Measurements from ENCODE around the gene ADAM19.

The ADAM19 gene

DNA sequence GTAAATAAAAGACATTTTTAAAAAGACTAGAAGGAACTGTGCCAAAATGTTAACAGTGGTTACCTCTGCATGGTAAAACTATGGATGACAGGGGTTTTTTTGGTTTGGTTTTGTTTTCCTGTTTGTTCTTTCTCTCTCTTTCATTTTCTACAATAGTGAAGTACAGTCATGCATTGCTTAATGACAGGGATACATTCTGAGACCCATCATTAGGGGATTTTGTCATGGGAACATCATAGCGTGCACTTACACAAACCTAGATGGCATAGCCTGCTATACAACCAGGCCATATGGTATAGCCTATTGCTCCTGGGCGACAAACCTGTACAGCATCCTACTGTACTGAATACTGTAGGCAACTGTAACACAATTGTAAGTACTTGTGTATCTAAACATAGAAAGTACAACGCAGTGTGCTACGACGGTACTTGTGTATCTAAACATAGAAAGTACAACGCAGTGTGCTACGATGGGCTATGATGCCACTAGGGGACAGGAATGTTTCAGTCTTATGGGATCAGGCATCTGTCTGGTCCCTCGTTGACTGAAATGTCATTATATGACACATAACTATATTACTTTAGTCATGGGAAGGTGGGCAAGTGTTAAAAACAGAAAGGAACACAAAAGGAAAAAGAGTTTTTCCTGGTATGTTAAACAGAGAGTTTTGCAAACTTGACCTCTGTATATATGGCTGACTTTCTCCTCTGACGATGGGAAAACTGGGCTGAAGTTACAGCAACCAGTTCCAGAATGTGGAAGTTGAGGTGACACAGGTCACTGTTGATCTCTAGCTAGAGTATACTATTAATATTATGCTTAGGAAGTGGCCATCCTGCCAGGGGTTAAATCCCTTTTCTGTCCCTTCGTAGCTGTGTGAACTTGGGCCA is 7.4 kb upstream of the ADAM19 start:
- H3K4me3 ChIP-seq (ENCODE audit: low read depth, low read length): no peak overlapping the region
- TF ChIP-seq, protein P1, sequence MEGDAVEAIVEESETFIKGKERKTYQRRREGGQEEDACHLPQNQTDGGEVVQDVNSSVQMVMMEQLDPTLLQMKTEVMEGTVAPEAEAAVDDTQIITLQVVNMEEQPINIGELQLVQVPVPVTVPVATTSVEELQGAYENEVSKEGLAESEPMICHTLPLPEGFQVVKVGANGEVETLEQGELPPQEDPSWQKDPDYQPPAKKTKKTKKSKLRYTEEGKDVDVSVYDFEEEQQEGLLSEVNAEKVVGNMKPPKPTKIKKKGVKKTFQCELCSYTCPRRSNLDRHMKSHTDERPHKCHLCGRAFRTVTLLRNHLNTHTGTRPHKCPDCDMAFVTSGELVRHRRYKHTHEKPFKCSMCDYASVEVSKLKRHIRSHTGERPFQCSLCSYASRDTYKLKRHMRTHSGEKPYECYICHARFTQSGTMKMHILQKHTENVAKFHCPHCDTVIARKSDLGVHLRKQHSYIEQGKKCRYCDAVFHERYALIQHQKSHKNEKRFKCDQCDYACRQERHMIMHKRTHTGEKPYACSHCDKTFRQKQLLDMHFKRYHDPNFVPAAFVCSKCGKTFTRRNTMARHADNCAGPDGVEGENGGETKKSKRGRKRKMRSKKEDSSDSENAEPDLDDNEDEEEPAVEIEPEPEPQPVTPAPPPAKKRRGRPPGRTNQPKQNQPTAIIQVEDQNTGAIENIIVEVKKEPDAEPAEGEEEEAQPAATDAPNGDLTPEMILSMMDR (IDR thresholded peaks at IDR 0.05; ENCODE audit: borderline replicate concordance, insufficient read depth, low read depth, low read length): no peak

DNA sequence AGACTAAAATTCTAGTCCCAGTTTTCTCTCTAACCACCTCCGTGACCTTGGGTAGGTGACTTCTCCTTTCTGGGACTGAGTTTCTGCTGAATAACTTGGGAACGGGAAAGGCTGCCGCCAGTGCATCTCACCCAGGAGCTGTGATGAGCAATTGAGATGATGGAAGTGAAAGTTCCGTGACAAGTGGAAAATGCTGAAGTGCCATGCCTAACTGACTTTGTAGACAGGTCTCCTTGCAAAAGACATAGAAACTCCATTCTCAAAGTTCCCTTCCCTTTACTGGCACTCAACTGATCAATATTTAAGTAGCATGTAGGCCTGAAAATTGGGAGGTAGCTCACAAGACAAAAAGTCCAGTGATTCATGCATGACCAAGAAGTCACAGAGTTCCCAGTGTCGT is 6.3 kb upstream of the ADAM19 start:
- TF ChIP-seq, protein P1 (IDR thresholded peaks at IDR 0.05; ENCODE audit: borderline replicate concordance, insufficient read depth, low read depth, low read length): no peak
- H3K4me3 ChIP-seq (ENCODE audit: low read depth, low read length): no peak overlapping the region

DNA sequence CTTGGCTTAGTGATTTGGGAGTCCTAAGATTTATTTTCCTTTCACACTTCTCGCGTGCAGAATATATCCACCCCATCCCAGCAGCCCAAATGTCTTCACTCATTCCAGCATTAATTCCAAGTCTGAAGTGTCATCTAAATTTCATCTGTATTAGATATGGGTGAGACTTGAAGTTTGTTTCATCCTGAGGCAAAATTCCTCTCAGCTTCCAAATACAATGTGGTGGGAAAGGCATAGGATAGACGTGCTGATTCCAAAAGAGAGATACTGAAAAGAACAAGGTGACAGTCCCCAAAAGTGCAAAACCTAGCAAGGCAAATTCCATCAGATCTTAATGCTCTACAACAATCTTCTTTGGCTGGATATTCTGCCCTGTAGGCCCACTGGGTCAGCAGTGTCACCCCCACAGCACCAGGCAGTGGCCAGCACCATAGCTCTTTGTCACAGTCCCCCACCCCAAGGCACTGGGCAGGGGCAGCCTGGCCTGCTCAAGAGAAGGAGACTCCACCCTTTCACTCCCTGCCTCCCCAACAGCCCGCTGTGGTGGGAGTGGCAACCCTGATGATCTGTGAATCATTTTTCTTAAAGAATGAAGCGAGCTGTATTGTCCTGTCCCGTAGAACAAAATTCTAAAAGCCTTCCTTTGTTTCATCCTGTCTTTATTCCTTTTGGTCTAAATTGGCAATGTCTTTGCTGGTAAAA is 2.7 kb upstream of the ADAM19 start:
- TF ChIP-seq, protein P1 (IDR thresholded peaks at IDR 0.05; ENCODE audit: borderline replicate concordance, insufficient read depth, low read depth, low read length): no peak

DNA sequence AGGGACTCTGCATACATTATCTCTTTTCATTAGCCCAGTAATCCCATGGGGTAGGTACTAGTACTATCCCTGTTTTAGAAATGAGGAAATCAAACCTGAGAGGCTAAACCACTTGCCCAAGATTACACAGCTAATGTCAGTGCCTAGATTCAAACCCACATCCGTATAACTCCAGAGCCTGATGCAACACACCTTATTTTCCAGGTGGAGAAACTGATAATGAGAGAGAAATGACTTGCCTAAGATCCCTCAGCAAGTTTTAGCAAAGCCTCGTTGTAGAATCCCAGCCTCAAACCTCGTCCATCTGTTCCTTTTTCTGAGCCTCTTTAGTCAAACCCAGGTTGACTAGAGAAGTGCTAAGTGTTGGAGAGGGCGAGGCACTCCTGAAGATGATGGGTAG is 1.1 kb upstream of the ADAM19 start:
- H3K4me3 ChIP-seq (ENCODE audit: low read depth, low read length): no peak overlapping the region
- TF ChIP-seq, protein P1 (IDR thresholded peaks at IDR 0.05; ENCODE audit: borderline replicate concordance, insufficient read depth, low read depth, low read length): no peak

More for the DNA sequence above, 2.7 kb upstream of the ADAM19 start:
- no peak overlapping the region for H3K4me3 ChIP-seq (ENCODE audit: low read depth, low read length)

DNA sequence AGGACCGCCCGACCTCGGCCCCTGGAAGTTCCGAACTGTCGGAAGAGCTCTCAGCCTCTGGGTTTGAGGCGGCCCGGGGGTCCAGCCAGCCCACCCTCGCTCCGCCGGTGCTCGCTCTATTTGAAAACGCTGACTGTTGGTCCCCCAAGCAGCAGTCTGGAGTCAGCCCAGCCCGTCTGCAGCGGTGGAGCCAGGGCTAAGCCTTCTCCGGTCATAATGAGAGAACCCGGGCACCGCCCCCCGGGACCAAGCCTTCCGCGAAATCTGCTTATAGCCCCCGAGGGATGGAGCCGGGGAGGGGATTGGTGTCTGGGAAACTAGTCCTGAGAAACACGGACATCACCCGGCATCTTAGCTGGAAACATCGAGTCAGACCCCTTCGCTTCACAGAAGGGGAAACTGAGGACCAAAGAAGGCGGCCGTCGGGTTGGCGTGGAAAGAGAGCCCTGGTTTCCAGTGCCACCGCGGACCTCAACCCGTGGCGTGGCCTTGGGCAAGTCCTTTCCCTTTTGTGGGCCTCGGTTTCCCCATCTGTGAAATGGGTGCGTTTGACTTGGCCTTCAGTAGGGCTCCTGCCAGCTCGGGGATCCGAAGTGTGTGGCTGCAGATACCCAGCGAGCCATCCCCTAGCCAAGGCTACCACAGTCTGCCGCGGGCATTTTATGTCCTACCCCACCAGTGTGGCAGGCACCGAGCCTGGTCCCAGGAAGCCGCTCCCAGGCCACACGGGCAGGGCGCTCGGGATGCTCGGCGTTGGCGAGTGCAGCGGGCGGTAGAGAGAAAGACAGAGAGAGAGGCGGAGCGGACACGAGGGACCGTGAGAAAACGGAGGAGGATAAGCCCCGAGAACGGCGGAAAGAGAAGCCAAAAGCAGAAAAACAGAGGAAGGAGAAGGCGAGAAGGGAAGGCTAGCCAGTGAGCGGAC is 857 bp downstream of the ADAM19 start:
- TF ChIP-seq, protein P1 (IDR thresholded peaks at IDR 0.05; ENCODE audit: borderline replicate concordance, insufficient read depth, low read depth, low read length): no peak
- H3K4me3 ChIP-seq (ENCODE audit: low read depth, low read length): peak overlapping the region; percentile 80

DNA sequence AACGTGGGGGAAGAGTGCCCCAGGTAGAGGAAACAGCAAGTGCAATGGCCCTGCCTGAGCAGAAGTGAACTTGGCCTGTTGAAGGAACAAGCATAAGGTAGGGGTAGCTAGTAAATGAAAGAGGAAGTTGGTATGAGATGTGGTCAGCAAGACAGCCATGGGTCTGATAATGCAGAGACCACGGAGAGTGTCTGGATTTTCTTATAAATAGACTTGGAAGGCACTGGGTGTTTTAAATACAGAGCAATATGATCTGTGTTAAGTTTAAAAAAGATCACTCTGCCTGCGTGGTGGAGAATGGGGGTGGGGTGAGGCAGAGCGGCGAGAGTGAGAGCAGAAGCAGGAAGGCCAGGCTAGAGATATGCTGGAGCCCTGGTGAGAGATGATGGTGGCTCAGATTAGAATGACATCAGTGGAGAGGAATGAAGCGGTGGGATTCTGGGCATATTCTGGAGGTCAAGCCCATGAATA is 4.2 kb downstream of the ADAM19 start:
- H3K4me3 ChIP-seq (ENCODE audit: low read depth, low read length): peak overlapping the region; percentile 19
- TF ChIP-seq, protein P1 (IDR thresholded peaks at IDR 0.05; ENCODE audit: borderline replicate concordance, insufficient read depth, low read depth, low read length): no peak

All from GM12875 (cell line).